Cardiac fibroblast (primary cell): ENCODE data around the gene DCAF5.
"Not testable (repeated sequence)": the region's sequence is repeated elsewhere in the genome, so short reads cannot be mapped to it uniquely, and the experiment has no call there.

ENCODE experiments used
- DNase-seq, 2 donors: peaks; one replicate each; pipeline versions ENCODE4 v3.0.0 to v3.0.0-alpha.2; 2010; ENCODE audit warnings: low read depth in 2 of 2
- H3K4me3 ChIP-seq, 2 donors: replicated peaks in 1 of 2; 1 replicate in 1 of 2; 2 replicates in 1 of 2; pipeline ENCODE4 v1.5.1; 2011; ENCODE audit warnings: low read depth in 2 of 2, low read length in 2 of 2, mild to moderate bottlenecking in 2 of 2, moderate library complexity in 1 of 2
- CTCF ChIP-seq: IDR thresholded peaks from one replicate; pipeline ENCODE4 v1.5.1; 2011; ENCODE audit warnings: low read depth, mild to moderate bottlenecking, low read length, inconsistent platforms

The DCAF5 gene

DNA sequence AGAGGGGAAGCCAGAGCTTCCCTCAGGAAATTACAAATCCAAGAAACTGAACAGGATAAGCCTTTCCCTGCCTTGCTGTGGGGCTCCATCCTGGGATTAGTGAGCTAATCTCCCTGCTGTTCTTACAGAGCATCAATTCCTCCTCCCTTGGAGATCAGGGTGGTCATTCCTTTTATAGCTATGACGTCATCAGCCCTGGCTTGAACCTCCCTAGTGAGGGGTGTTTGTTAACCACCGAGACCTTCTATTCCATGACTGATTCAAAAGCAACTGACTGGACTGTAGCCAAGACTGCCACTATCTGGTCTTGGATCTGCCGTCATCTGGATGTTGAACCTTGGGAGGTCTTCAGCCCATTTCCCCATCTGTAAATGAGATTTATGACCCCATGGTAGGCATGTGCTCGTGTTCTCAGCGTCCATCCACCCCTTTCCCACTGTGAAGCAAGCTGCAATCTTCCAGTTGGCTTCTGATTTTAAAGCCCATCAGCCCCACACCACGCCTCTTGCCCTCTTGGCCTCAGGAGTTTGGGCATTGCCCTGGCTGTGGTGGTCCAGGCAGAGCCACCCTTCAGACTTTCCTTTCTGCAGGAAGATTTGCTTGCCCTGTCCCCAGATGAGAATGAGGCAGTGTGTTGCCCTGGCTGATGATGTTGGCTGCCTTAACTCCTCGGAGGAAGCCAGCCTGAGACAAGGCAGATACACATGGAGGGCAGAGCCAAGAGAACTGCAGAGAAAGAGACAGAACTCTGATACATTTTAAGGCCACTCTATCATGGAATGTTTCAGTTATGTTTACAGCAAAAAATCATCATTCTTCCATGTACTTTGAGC, 114.2 kb downstream of the DCAF5 start:
- H3K4me3 ChIP-seq, result no peak overlapping the region
- TF ChIP-seq CTCF, result no peak
- peak; percentile 83 for DNase-seq

DNA sequence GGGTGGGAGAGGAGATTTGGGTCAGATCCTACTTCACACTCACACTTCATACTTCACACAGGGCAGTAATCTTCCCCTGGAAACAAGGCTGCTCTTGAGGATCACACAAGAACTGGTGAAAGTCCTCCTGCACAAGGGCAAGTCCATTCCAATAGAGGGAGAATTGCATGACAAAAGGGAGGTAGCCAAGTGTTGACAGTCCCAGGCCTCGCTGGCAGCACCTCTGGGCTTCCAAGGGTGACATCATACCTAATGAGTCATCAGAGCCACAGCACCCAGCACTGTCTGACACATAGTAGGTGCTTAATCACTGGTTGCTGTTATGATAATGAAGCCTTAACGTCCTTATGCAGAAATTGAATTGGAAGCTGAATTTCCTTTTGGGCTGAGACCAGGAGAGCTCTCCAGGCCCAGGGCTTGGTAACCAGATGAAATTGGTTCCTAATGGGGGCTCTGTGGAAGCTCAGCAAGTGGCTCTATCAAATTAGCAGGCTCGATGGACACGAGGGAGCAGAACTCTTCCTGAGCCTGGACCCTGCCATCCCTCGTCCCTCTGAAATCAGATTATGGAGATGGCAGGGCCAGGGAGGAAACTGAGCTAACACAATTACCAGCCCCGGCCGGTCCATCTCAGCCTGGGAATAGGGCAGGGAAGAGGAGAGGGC, 115.0 kb downstream of the DCAF5 start:
- no peak overlapping the region for H3K4me3 ChIP-seq
- DNase-seq, result peak in 1 of 2 donors; percentile 71
- TF ChIP-seq CTCF, result no peak

GRCh38 chr14:69036757-69037506, 116.0 kb downstream of the DCAF5 start:
- no peak overlapping the region for H3K4me3 ChIP-seq
- DNase-seq, result no peak
- no peak for TF ChIP-seq CTCF

DNA sequence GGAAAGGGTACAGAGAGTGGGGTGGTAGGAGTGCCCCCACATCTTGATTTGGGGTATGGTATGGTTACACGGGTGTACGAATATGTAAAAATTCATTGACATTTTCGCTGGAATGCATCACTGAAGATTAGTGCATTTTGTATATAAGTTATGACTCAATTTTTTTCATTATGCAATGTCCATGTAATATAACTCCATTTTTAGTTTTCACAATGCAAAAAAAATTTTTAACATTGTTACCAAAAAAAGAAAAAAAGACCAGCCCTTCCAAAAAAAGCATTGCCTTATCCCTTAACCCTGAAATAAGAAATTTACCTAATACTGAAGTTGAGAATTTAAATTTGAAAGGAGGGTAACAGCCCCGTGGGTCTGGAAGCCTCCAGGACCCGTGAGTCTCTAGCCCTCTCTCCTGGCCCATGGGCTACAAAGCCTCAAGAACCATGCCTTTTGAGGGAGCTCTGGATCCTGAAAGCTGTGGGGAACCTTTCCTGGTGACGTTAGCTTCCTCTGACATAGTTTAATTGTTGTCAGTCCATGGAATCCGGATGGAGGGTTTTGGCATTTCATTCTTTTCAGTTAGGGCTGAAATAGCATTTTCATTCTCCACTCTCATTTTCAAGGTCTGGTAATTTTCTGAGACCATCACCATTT, 118.2 kb downstream of the DCAF5 start:
- no peak for TF ChIP-seq CTCF
- H3K4me3 ChIP-seq, result no peak overlapping the region
- DNase-seq, result peak; percentile 66 to 77

- H3K4me3 ChIP-seq, result no peak overlapping the region
- TF ChIP-seq CTCF, result no peak
- no peak for DNase-seq
These were observed 125.5 kb downstream of the DCAF5 start for GRCh38 chr14:69027242-69027913.

GRCh38 chr14:69023035-69023434, 129.9 kb downstream of the DCAF5 start:
- no peak for DNase-seq
- H3K4me3 ChIP-seq, result no peak overlapping the region
- TF ChIP-seq CTCF, result no peak

- DNase-seq, H3K4me3 ChIP-seq: not testable (repeated sequence)
These were observed 130.8 kb downstream of the DCAF5 start for GRCh38 chr14:69022093-69022492.
